CD14-positive monocyte (primary cell): ENCODE data around the gene BRPF1. TPM values are rescaled to one million over a fixed set of nuclear protein-coding genes. Genes with fewer than 3 reads are reported as not detected.

Experiments
- DNase-seq, 3 donors: peaks; one replicate each; pipeline ENCODE4 v3.0.0-alpha.2; 2011 to 2022
- H2AFZ ChIP-seq: 2 replicates; pipeline ENCODE4 v1.6.0; 2012; ENCODE audit warnings: mild to moderate bottlenecking, low read depth, low read length, inconsistent platforms; ENCODE audit not compliant: insufficient read depth, poor library complexity, severe bottlenecking
- H3K27ac ChIP-seq, 2 donors: 1 replicate in 1 of 2; 2 replicates in 1 of 2; pipeline ENCODE4 v1.5.1; 2012 to 2013; ENCODE audit warnings: low read length in 2 of 2, control low read depth in 1 of 2, inconsistent platforms in 1 of 2, low read depth in 1 of 2, mild to moderate bottlenecking in 1 of 2
- H3K27me3 ChIP-seq, 2 donors: one replicate each; pipeline versions ENCODE4 v1.6.0 to v1.6.1; 2011 to 2013; ENCODE audit warnings: low read length in 2 of 2; ENCODE audit not compliant: control insufficient read depth in 2 of 2, insufficient read depth in 2 of 2
- H3K36me3 ChIP-seq, 2 donors: replicated peaks in 1 of 2; 1 replicate in 1 of 2; 2 replicates in 1 of 2; pipeline versions ENCODE4 v1.5.1 to v1.6.1; 2012 to 2013; ENCODE audit warnings: low read length in 2 of 2, control low read depth in 1 of 2, inconsistent platforms in 1 of 2, mild to moderate bottlenecking in 1 of 2; ENCODE audit not compliant: insufficient read depth in 2 of 2, control insufficient read depth in 1 of 2
- H3K4me1 ChIP-seq, 2 donors: 1 replicate in 1 of 2; 2 replicates in 1 of 2; pipeline versions ENCODE4 v1.5.1 to v1.6.1; 2012 to 2013; ENCODE audit warnings: low read length in 2 of 2, control low read depth in 1 of 2, inconsistent platforms in 1 of 2, mild to moderate bottlenecking in 1 of 2, moderate library complexity in 1 of 2; ENCODE audit not compliant: insufficient read depth in 2 of 2, control insufficient read depth in 1 of 2
- H3K4me2 ChIP-seq: replicated peaks from 2 replicates; pipeline ENCODE3; 2012; ENCODE audit warnings: low read length, moderate library complexity, mild to moderate bottlenecking; ENCODE audit not compliant: poor library complexity, severe bottlenecking; ENCODE audit errors: extremely low read depth
- H3K4me3 ChIP-seq, 3 experiments: fragments of 200-600 bp in 1 of 3; sonication (generic) in 1 of 3; replicated peaks in 1 of 3; 1 replicate in 2 of 3; 2 replicates in 1 of 3; pipeline ENCODE4 v1.5.1; 2011 to 2013; ENCODE audit warnings: low read length in 3 of 3, mild to moderate bottlenecking in 3 of 3, control low read depth in 2 of 3, low read depth in 2 of 3, inconsistent platforms in 1 of 3, moderate library complexity in 1 of 3
- H3K79me2 ChIP-seq: 2 replicates; pipeline ENCODE4 v1.6.0; 2012; ENCODE audit warnings: mild to moderate bottlenecking, control low read depth, inconsistent platforms, low read length, moderate library complexity; ENCODE audit not compliant: insufficient read depth
- H3K9ac ChIP-seq: 2 replicates; pipeline ENCODE4 v1.6.0; 2017; ENCODE audit warnings: low read length, mild to moderate bottlenecking; ENCODE audit not compliant: insufficient read depth, poor library complexity, severe bottlenecking
- H3K9me3 ChIP-seq, 2 donors: replicated peaks in 1 of 2; 1 replicate in 1 of 2; 2 replicates in 1 of 2; pipeline versions ENCODE4 v1.5.1 to v1.6.1; 2012 to 2013; ENCODE audit warnings: low read length in 2 of 2, control low read depth in 1 of 2; ENCODE audit not compliant: control insufficient read depth in 1 of 2, insufficient read depth in 1 of 2
- H4K20me1 ChIP-seq: 2 replicates; pipeline ENCODE4 v1.6.0; 2012; ENCODE audit warnings: mild to moderate bottlenecking, low read length, control low read depth, moderate library complexity; ENCODE audit not compliant: insufficient read depth
- H3K27ac Mint-ChIP-seq, 7 donors: one replicate each; pipeline ENCODE4 v1.8.0; 2020; ENCODE audit warnings: mild to moderate bottlenecking in 7 of 7, mixed read lengths in 7 of 7, moderate library complexity in 6 of 7, inconsistent platforms in 2 of 7
- H3K27me3 Mint-ChIP-seq, 3 donors: one replicate each; pipeline ENCODE4 v1.8.0; 2021 to 2022; ENCODE audit warnings: low read depth in 3 of 3, mild to moderate bottlenecking in 3 of 3, mixed read lengths in 3 of 3, moderate library complexity in 3 of 3, inconsistent platforms in 1 of 3
- H3K36me3 Mint-ChIP-seq, 2 donors: one replicate each; pipeline ENCODE4 v1.8.0; 2020; ENCODE audit warnings: mixed read lengths in 2 of 2, inconsistent platforms in 1 of 2, mild to moderate bottlenecking in 1 of 2
- H3K4me1 Mint-ChIP-seq: one replicate; pipeline ENCODE4 v1.8.0; 2020; ENCODE audit warnings: mild to moderate bottlenecking, mixed read lengths
- H3K4me3 Mint-ChIP-seq, 2 donors: one replicate each; pipeline ENCODE4 v1.8.0; 2020; ENCODE audit warnings: mild to moderate bottlenecking in 2 of 2, mixed read lengths in 2 of 2, moderate library complexity in 1 of 2
- H3K9me3 Mint-ChIP-seq, 7 donors: one replicate each; pipeline ENCODE4 v1.8.0; 2020 to 2022; ENCODE audit warnings: mixed read lengths in 7 of 7, mild to moderate bottlenecking in 6 of 7, moderate library complexity in 6 of 7, inconsistent platforms in 2 of 7
- WGBS: methylation state at CpG from one replicate; pipeline ENCODE4 v1.1.5; 2013; ENCODE audit warnings: missing lambda C conversion rate; ENCODE audit not compliant: insufficient coverage; 5-methylcytosine and 5-hydroxymethylcytosine counted together
- intact Hi-C, 2 donors: fragments of 100-400 bp; cut with micrococcal nuclease; formaldehyde crosslinking; loops; one replicate each; pipeline versions ENCODE4 v1.15.0 to v1.15.1; 2023
- polyA plus RNA-seq, 3 donors: library from polyadenylated mRNA; depleted of rRNA in 1 of 3; unstranded in 2 of 3; stranded (reverse) in 1 of 3; fragments of 300-500 nt in 2 of 3; fragments of >200 nt in 1 of 3; fragmentation: Illumina TruSeq in 2 of 3; gene quantifications; 1 replicate in 2 of 3; 2 replicates in 1 of 3; pipeline ENCODE4 v1.2.3, GENCODE V29; 2012 to 2021
- TF ChIP-seq, protein P1 (sequence below): fragments of 200-600 bp; IDR thresholded peaks from one replicate; pipeline ENCODE4 v1.8.0; 2022; ENCODE audit warnings: antibody characterized with exemption, mild to moderate bottlenecking

BRPF1 gene
- polyA plus RNA-seq, 3 donors = 5.1 to 22.5 (median 10.4) TPM

DNA sequence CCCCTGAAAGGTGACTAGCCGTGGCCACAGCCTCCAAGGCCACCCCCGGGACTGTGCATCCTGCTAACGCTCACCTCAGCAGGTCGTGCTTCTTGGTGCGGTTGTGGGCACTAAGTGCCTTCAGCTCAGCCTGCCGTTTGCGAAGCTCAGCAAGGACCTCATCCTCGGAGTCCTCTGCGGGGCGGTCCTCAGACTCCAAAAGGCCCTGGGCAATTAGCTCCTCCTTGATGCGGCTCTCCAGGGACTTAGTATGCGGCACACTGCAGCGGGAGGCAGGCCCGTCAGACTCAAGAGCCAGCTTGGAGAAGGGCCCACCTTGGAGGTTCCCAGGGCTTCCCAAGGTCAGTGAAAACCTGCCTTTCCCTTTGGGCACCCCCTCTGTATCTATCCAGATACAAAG is 52.4 kb downstream of the BRPF1 start:
- DNase-seq = no peak
- peaks cover 34 to 55% of the 10 kb centered on the region in 2 donors for H3K36me3 ChIP-seq
- no peaks in the 10 kb centered on the region for H3K27me3 Mint-ChIP-seq
- no peak overlapping the region for H3K4me3 ChIP-seq
- H3K27ac ChIP-seq = no peak overlapping the region
- H3K4me1 Mint-ChIP-seq = peaks cover 49% of the 10 kb centered on the region
- no peaks in the 10 kb centered on the region for H4K20me1 ChIP-seq
- 99% methylated on average over 14 of the region's 14 CpGs for WGBS
- H3K36me3 Mint-ChIP-seq = peaks cover 46 to 72% of the 10 kb centered on the region in 2 donors
- H3K79me2 ChIP-seq = peaks cover 7% of the 10 kb centered on the region
- H2AFZ ChIP-seq = no peak overlapping the region
- H3K4me2 ChIP-seq = no peak overlapping the region
- no peaks in the 10 kb centered on the region for H3K9me3 ChIP-seq
- H3K4me3 Mint-ChIP-seq = no peak overlapping the region
- TF ChIP-seq, protein P1, sequence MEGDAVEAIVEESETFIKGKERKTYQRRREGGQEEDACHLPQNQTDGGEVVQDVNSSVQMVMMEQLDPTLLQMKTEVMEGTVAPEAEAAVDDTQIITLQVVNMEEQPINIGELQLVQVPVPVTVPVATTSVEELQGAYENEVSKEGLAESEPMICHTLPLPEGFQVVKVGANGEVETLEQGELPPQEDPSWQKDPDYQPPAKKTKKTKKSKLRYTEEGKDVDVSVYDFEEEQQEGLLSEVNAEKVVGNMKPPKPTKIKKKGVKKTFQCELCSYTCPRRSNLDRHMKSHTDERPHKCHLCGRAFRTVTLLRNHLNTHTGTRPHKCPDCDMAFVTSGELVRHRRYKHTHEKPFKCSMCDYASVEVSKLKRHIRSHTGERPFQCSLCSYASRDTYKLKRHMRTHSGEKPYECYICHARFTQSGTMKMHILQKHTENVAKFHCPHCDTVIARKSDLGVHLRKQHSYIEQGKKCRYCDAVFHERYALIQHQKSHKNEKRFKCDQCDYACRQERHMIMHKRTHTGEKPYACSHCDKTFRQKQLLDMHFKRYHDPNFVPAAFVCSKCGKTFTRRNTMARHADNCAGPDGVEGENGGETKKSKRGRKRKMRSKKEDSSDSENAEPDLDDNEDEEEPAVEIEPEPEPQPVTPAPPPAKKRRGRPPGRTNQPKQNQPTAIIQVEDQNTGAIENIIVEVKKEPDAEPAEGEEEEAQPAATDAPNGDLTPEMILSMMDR = no peak
- H3K9ac ChIP-seq = no peak overlapping the region
- peaks cover 39% of the 10 kb centered on the region in 2 donors for H3K4me1 ChIP-seq
- H3K27ac Mint-ChIP-seq = no peak overlapping the region
- intact Hi-C loops = no loop called here
- peaks cover 0 to 1% (median 0%) of the 10 kb centered on the region in 7 donors for H3K9me3 Mint-ChIP-seq
- H3K27me3 ChIP-seq = no peaks in the 10 kb centered on the region

DNA sequence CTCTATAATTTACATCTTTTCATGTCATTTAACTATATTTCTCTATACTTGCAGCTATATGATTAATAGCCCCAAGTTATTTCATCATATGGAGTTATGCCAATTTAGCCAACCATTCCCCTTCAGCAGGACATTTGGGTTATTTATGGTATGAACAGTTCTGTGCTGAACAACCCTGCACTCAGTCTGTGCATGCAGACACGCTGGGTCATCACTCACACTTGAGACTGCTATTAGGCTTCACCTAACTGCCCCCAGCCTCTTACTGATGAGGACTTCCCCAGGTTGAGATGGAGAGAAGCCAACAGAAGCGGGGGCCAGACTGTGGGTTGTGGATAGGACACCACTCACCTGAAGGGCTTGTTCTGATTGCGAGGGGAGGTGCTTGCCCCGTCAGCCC is 53.4 kb downstream of the BRPF1 start:
- intact Hi-C loops = no loop called here

More for the DNA sequence above, 53.4 kb downstream of the BRPF1 start:
- H3K9me3 ChIP-seq = no peaks in the 10 kb centered on the region
- TF ChIP-seq, protein P1 = no peak
- H3K4me1 Mint-ChIP-seq = peaks cover 39% of the 10 kb centered on the region
- H2AFZ ChIP-seq = no peak overlapping the region
- no peaks in the 10 kb centered on the region for H4K20me1 ChIP-seq
- H3K27ac ChIP-seq = no peak overlapping the region
- no CpG with 5 or more reads among the region's 4 CpGs for WGBS
- H3K27me3 Mint-ChIP-seq = no peaks in the 10 kb centered on the region
- H3K27ac Mint-ChIP-seq = no peak overlapping the region
- H3K4me3 ChIP-seq = no peak overlapping the region
- no peaks in the 10 kb centered on the region for H3K27me3 ChIP-seq
- no peak for DNase-seq
- H3K79me2 ChIP-seq = peaks cover 14% of the 10 kb centered on the region
- H3K4me3 Mint-ChIP-seq = no peak overlapping the region
- H3K36me3 ChIP-seq = peaks cover 44 to 65% of the 10 kb centered on the region in 2 donors
- H3K9me3 Mint-ChIP-seq = peaks cover 0 to 4% (median 0%) of the 10 kb centered on the region in 7 donors
- H3K4me1 ChIP-seq = peaks cover 29% of the 10 kb centered on the region in 2 donors
- H3K36me3 Mint-ChIP-seq = peaks cover 56 to 82% of the 10 kb centered on the region in 2 donors
- H3K4me2 ChIP-seq = no peak overlapping the region
- H3K9ac ChIP-seq = no peak overlapping the region
